T-helper 1 cell treated with Interleukin-12 subunit alpha and Interleukin-12 subunit beta and Interleukin-4 antibody, amounts not matched to agents 30 μg/mL and 1 μg/mL, for 36 hours (primary cell): ENCODE measurements around the gene KRTCAP2.
"Not testable (repeated sequence)": the region's sequence is repeated elsewhere in the genome, so short reads cannot be mapped to it uniquely, and the experiment has no call there.

Experiments used
- H3K27ac Mint-ChIP-seq: one replicate; pipeline ENCODE4 v1.8.0; 2021; ENCODE audit warnings: mild to moderate bottlenecking, mixed read lengths
- H3K27me3 Mint-ChIP-seq: one replicate; pipeline ENCODE4 v1.8.0; 2021; ENCODE audit warnings: low read depth, mixed read lengths
- H3K36me3 Mint-ChIP-seq: one replicate; pipeline ENCODE4 v1.8.0; 2021; ENCODE audit warnings: low read depth, mixed read lengths
- H3K4me1 Mint-ChIP-seq: one replicate; pipeline ENCODE4 v1.8.0; 2021; ENCODE audit warnings: low read depth, mixed read lengths
- H3K4me3 Mint-ChIP-seq: one replicate; pipeline ENCODE4 v1.8.0; 2021; ENCODE audit warnings: mild to moderate bottlenecking, moderate library complexity, mixed read lengths
- H3K9me3 Mint-ChIP-seq: one replicate; pipeline ENCODE4 v1.8.0; 2021; ENCODE audit warnings: mixed read lengths

The KRTCAP2 gene

GRCh38 chr1:155193991-155194240, 20.8 kb upstream of the KRTCAP2 start:
- H3K36me3 Mint-ChIP-seq = peaks cover 18% of the 10 kb centered on the region

GRCh38 chr1:155193275-155193990, 20.3 kb upstream of the KRTCAP2 start:
- Mint-ChIP-seq H3K27me3 (no peaks in the 10 kb centered on the region), H3K4me1 (peaks cover 34% of the 10 kb centered on the region), H3K9me3 (no peaks in the 10 kb centered on the region), H3K36me3 (peaks cover 18% of the 10 kb centered on the region), H3K27ac (peak overlapping the region; percentile 99), H3K4me3 (peak overlapping the region; percentile 90)

More at GRCh38 chr1:155193991-155194240, 20.8 kb upstream of the KRTCAP2 start:
- Mint-ChIP-seq H3K27ac (peak overlapping the region; percentile 99), H3K4me1 (peaks cover 34% of the 10 kb centered on the region), H3K4me3 (peak overlapping the region; percentile 90)
- not testable (repeated sequence) for H3K27me3 Mint-ChIP-seq, H3K9me3 Mint-ChIP-seq

GRCh38 chr1:155192346-155193274, 19.5 kb upstream of the KRTCAP2 start:
- H3K4me3 Mint-ChIP-seq = peak overlapping the region; percentile 90
- H3K9me3 Mint-ChIP-seq = no peaks in the 10 kb centered on the region
- H3K4me1 Mint-ChIP-seq = peaks cover 38% of the 10 kb centered on the region

GRCh38 chr1:155191904-155192303, 18.8 kb upstream of the KRTCAP2 start:
- Mint-ChIP-seq H3K27ac (peak overlapping the region; percentile 99), H3K9me3 (no peaks in the 10 kb centered on the region), H3K4me3 (peak overlapping the region; percentile 79), H3K27me3 (no peaks in the 10 kb centered on the region), H3K36me3 (peaks cover 13% of the 10 kb centered on the region), H3K4me1 (peaks cover 38% of the 10 kb centered on the region)

More at GRCh38 chr1:155192346-155193274, 19.5 kb upstream of the KRTCAP2 start:
- peak overlapping the region; percentile 99 for H3K27ac Mint-ChIP-seq
- peaks cover 16% of the 10 kb centered on the region for H3K36me3 Mint-ChIP-seq
- no peaks in the 10 kb centered on the region for H3K27me3 Mint-ChIP-seq

GRCh38 chr1:155189926-155190325, 16.8 kb upstream of the KRTCAP2 start:
- not testable (repeated sequence) for H3K9me3 Mint-ChIP-seq, H3K4me3 Mint-ChIP-seq, H3K27me3 Mint-ChIP-seq, H3K36me3 Mint-ChIP-seq, H3K27ac Mint-ChIP-seq
- peaks cover 30% of the 10 kb centered on the region for H3K4me1 Mint-ChIP-seq

- H3K9me3 Mint-ChIP-seq = no peaks in the 10 kb centered on the region
- H3K4me1 Mint-ChIP-seq = peaks cover 18% of the 10 kb centered on the region
These were observed 15.2 kb upstream of the KRTCAP2 start for GRCh38 chr1:155188268-155188667.

GRCh38 chr1:155187456-155187891, 14.4 kb upstream of the KRTCAP2 start:
- H3K4me3 Mint-ChIP-seq = no peak overlapping the region

More at GRCh38 chr1:155188268-155188667, 15.2 kb upstream of the KRTCAP2 start:
- peaks cover 15% of the 10 kb centered on the region for H3K36me3 Mint-ChIP-seq
- H3K27ac Mint-ChIP-seq = peak overlapping the region; percentile 64
- H3K27me3 Mint-ChIP-seq = no peaks in the 10 kb centered on the region
- peak overlapping the region; percentile 48 for H3K4me3 Mint-ChIP-seq

GRCh38 chr1:155186794-155187455, 13.8 kb upstream of the KRTCAP2 start:
- peaks cover 7% of the 10 kb centered on the region for H3K4me1 Mint-ChIP-seq
- H3K27ac Mint-ChIP-seq = no peak overlapping the region
- H3K4me3 Mint-ChIP-seq = no peak overlapping the region
- no peaks in the 10 kb centered on the region for H3K27me3 Mint-ChIP-seq
- no peaks in the 10 kb centered on the region for H3K9me3 Mint-ChIP-seq
- H3K36me3 Mint-ChIP-seq = peaks cover 14% of the 10 kb centered on the region

More at GRCh38 chr1:155187456-155187891, 14.4 kb upstream of the KRTCAP2 start:
- H3K9me3 Mint-ChIP-seq = no peaks in the 10 kb centered on the region
- peaks cover 12% of the 10 kb centered on the region for H3K4me1 Mint-ChIP-seq
- H3K36me3 Mint-ChIP-seq = peaks cover 17% of the 10 kb centered on the region
- H3K27me3 Mint-ChIP-seq = no peaks in the 10 kb centered on the region
- peak overlapping the region; percentile 64 for H3K27ac Mint-ChIP-seq

GRCh38 chr1:155186067-155186793, 13.1 kb upstream of the KRTCAP2 start:
- Mint-ChIP-seq H3K27ac (no peak overlapping the region), H3K4me3 (no peak overlapping the region)

GRCh38 chr1:155185783-155186066, 12.6 kb upstream of the KRTCAP2 start:
- H3K27me3 Mint-ChIP-seq = no peaks in the 10 kb centered on the region
- peaks cover 10% of the 10 kb centered on the region for H3K4me1 Mint-ChIP-seq
- H3K9me3 Mint-ChIP-seq = no peaks in the 10 kb centered on the region
- peak overlapping the region; percentile 55 for H3K27ac Mint-ChIP-seq
- H3K4me3 Mint-ChIP-seq = no peak overlapping the region
- H3K36me3 Mint-ChIP-seq = peaks cover 18% of the 10 kb centered on the region

More at GRCh38 chr1:155186067-155186793, 13.1 kb upstream of the KRTCAP2 start:
- Mint-ChIP-seq H3K27me3 (no peaks in the 10 kb centered on the region), H3K4me1 (peaks cover 9% of the 10 kb centered on the region), H3K36me3 (peaks cover 17% of the 10 kb centered on the region), H3K9me3 (no peaks in the 10 kb centered on the region)

- Mint-ChIP-seq H3K27ac (peak overlapping the region; percentile 55), H3K36me3 (peaks cover 18% of the 10 kb centered on the region), H3K4me3 (no peak overlapping the region), H3K9me3 (no peaks in the 10 kb centered on the region), H3K27me3 (no peaks in the 10 kb centered on the region), H3K4me1 (peaks cover 10% of the 10 kb centered on the region)
These were observed 12.0 kb upstream of the KRTCAP2 start for GRCh38 chr1:155184835-155185782.

GRCh38 chr1:155184351-155184811, 11.3 kb upstream of the KRTCAP2 start:
- Mint-ChIP-seq H3K9me3 (no peaks in the 10 kb centered on the region), H3K27me3 (no peaks in the 10 kb centered on the region), H3K4me1 (peaks cover 10% of the 10 kb centered on the region), H3K27ac (no peak overlapping the region), H3K4me3 (no peak overlapping the region), H3K36me3 (peaks cover 20% of the 10 kb centered on the region)

GRCh38 chr1:155183775-155184221, 10.7 kb upstream of the KRTCAP2 start:
- H3K9me3 Mint-ChIP-seq = no peaks in the 10 kb centered on the region
- H3K4me3 Mint-ChIP-seq = no peak overlapping the region
- H3K27ac Mint-ChIP-seq = no peak overlapping the region
- no peaks in the 10 kb centered on the region for H3K27me3 Mint-ChIP-seq
- H3K36me3 Mint-ChIP-seq = peaks cover 25% of the 10 kb centered on the region
- H3K4me1 Mint-ChIP-seq = peaks cover 13% of the 10 kb centered on the region
